Panc1 (cell line): Measurements from ENCODE around the gene SBF2. TPM values are rescaled to one million over a fixed set of nuclear protein-coding genes. Genes with fewer than 3 reads are reported as not detected.
A peak's percentile ranks its signal among the peaks of the same experiment; 100 is the strongest.

ENCODE experiments used
- ATAC-seq: fragments of 200-7000 bp; cut with Tn5 transposase; 2 replicates; pipeline ENCODE4 v1.9.1; 2020; ENCODE audit warnings: mild to moderate bottlenecking, moderate library complexity
- BruUV-seq: library from RNA; stranded (reverse); fragments of 400-500 nt; replicated peaks from 2 replicates; lab custom pipeline; 2021; lab: Mats Ljungman, UMichigan
- CTCF ChIA-PET: fragments of 300-600 bp; sonication (Branson Sonifier 250); formaldehyde crosslinking; loops from one replicate; lab custom pipeline; 2022; ENCODE audit warnings: antibody characterized with exemption; lab: Charles Lee
- POLR2A ChIA-PET: fragments of 300-600 bp; sonication (Branson Sonifier 250); formaldehyde crosslinking; loops from one replicate; lab custom pipeline; 2022; ENCODE audit warnings: antibody characterized with exemption; lab: Charles Lee
- DNase-seq: peaks from one replicate; pipeline ENCODE4 v3.0.0-alpha.2; 2010; ENCODE audit warnings: low read depth, low spot score
- H3K27ac ChIP-seq: 2 replicates; pipeline ENCODE4 v1.5.1; 2011; ENCODE audit warnings: mild to moderate bottlenecking, low read length, inconsistent platforms
- H3K27me3 ChIP-seq: fragments of 200-500 bp; sonication (Bioruptor generic); 2 replicates; pipeline ENCODE4 v1.6.0; 2014; ENCODE audit warnings: low read length, inconsistent platforms; ENCODE audit not compliant: control insufficient read depth, insufficient read depth
- H3K36me3 ChIP-seq: fragments of 200-500 bp; sonication (Bioruptor generic); 2 replicates; pipeline ENCODE4 v1.5.1; 2014; ENCODE audit warnings: inconsistent platforms, mild to moderate bottlenecking, low read length, moderate library complexity; ENCODE audit not compliant: control insufficient read depth, insufficient read depth
- H3K4me1 ChIP-seq: 2 replicates; pipeline ENCODE4 v1.5.1; 2011; ENCODE audit warnings: inconsistent platforms, mild to moderate bottlenecking, low read length, moderate library complexity; ENCODE audit not compliant: control insufficient read depth, insufficient read depth
- H3K4me3 ChIP-seq, 2 experiments: 2 replicates each; pipeline ENCODE4 v1.5.1; 2011 to 2012; ENCODE audit warnings: low read depth in 2 of 2, low read length in 2 of 2, mild to moderate bottlenecking in 2 of 2, inconsistent platforms in 1 of 2, moderate library complexity in 1 of 2
- H3K9me3 ChIP-seq: fragments of 200-500 bp; sonication (Bioruptor generic); 2 replicates; pipeline ENCODE4 v1.5.1; 2014; ENCODE audit warnings: low read depth, mild to moderate bottlenecking, inconsistent platforms, low read length, moderate library complexity; ENCODE audit not compliant: control insufficient read depth, insufficient read depth
- POLR2AphosphoS5 ChIP-seq: IDR thresholded peaks from 2 replicates; pipeline ENCODE4 v1.6.1; 2012; ENCODE audit warnings: mild to moderate bottlenecking, low read depth, low read length, moderate library complexity
- SIN3A ChIP-seq: IDR thresholded peaks from 2 replicates; pipeline ENCODE4 v1.6.1; 2012; ENCODE audit warnings: low read depth, mild to moderate bottlenecking, low read length, moderate library complexity, borderline replicate concordance; ENCODE audit not compliant: insufficient read depth
- TCF7L2 ChIP-seq: IDR thresholded peaks from 2 replicates; pipeline ENCODE4 v1.6.1; 2011; ENCODE audit warnings: mild to moderate bottlenecking, low read depth, low read length, inconsistent platforms
- in situ Hi-C: cut with HindIII; loops from 2 replicates; pipeline ENCODE4 v1.10.0; 2016; ENCODE audit warnings: low sequenced_read_pairs, low pct_unique_long_range_greater_than_20kb
- intact Hi-C: fragments of 100-400 bp; cut with micrococcal nuclease; formaldehyde crosslinking; loops from one replicate; pipeline ENCODE4 v1.10.0; 2022; ENCODE audit not compliant: unreplicated experiment
- total RNA-seq: library from RNA; stranded (reverse); gene quantifications from one replicate; pipeline ENCODE4 v1.2.1, GENCODE V29; 2021; ENCODE audit not compliant: unreplicated experiment
- TF ChIP-seq, protein P1 (sequence below): fragments of 450-650 bp; IDR thresholded peaks from 2 replicates; pipeline ENCODE4 v1.5.1; 2017; ENCODE audit warnings: mild to moderate bottlenecking
- TF ChIP-seq, protein P2 (sequence below), 2 experiments: IDR thresholded peaks; 2 replicates each; pipeline ENCODE4 v1.6.1; 2011 to 2012; ENCODE audit warnings: low read depth in 2 of 2, control low read depth in 1 of 2, low read length in 1 of 2, mild to moderate bottlenecking in 1 of 2, moderate library complexity in 1 of 2; ENCODE audit not compliant: insufficient read depth in 1 of 2

The SBF2 gene
- total RNA-seq, 1 experiment from 2014 or later = 65.0 TPM

DNA sequence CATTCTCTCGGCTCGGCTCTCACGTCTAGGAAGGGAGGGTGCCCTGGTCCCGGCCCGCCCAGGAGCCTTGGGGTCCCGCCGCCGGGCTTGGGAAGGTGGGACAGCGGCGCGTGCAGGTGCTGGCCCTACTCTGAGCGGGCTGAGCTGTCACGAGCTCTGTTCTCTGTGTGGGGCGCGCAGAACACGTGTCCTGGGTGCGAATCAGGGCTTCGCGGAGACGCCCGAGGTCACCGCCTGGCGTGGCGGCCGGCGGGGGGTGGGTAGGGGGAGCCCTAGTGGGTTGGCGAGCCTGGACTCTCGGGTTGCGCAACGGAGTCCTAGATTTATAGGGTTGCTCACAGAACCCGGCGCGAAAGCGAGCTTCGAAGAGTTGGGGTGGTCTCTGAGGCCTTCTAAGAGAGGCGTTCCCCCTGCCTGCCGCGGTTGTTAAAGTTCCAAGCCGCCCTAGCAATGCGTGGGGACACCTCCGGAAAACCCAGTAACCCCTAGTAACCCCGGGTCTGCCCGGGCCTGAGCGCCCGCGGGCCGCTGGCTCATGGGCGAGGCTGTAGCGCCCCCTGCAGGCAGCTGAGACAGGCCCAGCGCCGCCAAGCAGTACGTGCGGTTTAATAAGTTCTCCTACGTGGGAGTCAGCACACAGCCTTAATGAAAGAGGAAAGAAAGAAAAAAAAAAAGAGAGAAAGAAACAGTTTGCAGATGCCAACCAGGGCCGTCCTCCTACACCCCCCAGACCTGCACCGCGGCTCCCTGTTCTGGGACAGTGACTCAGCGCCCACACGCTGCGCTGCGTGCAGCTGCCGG, 13.6 kb upstream of the SBF2 start:
- peak; percentile 46 for ATAC-seq
- ChIA-PET CTCF (interaction anchor here (0.6 to 3.3 kb wide), 15 partner anchors 15 to 770 kb away, joined by 3 to 19 read pairs (median 3); no protein-coding TSS in a partner anchor), POLR2A (interaction anchor here (0.6 to 1.1 kb wide), 5 partner anchors 426 to 735 kb away, joined by 3 to 4 read pairs (median 3); no protein-coding TSS in a partner anchor)
- TF ChIP-seq TCF7L2 (peak; percentile 78), SIN3A (peak; percentile 99), POLR2AphosphoS5 (peak; percentile 97)
- TF ChIP-seq, protein P1, sequence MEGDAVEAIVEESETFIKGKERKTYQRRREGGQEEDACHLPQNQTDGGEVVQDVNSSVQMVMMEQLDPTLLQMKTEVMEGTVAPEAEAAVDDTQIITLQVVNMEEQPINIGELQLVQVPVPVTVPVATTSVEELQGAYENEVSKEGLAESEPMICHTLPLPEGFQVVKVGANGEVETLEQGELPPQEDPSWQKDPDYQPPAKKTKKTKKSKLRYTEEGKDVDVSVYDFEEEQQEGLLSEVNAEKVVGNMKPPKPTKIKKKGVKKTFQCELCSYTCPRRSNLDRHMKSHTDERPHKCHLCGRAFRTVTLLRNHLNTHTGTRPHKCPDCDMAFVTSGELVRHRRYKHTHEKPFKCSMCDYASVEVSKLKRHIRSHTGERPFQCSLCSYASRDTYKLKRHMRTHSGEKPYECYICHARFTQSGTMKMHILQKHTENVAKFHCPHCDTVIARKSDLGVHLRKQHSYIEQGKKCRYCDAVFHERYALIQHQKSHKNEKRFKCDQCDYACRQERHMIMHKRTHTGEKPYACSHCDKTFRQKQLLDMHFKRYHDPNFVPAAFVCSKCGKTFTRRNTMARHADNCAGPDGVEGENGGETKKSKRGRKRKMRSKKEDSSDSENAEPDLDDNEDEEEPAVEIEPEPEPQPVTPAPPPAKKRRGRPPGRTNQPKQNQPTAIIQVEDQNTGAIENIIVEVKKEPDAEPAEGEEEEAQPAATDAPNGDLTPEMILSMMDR = peak; percentile 100
- TF ChIP-seq, protein P2, sequence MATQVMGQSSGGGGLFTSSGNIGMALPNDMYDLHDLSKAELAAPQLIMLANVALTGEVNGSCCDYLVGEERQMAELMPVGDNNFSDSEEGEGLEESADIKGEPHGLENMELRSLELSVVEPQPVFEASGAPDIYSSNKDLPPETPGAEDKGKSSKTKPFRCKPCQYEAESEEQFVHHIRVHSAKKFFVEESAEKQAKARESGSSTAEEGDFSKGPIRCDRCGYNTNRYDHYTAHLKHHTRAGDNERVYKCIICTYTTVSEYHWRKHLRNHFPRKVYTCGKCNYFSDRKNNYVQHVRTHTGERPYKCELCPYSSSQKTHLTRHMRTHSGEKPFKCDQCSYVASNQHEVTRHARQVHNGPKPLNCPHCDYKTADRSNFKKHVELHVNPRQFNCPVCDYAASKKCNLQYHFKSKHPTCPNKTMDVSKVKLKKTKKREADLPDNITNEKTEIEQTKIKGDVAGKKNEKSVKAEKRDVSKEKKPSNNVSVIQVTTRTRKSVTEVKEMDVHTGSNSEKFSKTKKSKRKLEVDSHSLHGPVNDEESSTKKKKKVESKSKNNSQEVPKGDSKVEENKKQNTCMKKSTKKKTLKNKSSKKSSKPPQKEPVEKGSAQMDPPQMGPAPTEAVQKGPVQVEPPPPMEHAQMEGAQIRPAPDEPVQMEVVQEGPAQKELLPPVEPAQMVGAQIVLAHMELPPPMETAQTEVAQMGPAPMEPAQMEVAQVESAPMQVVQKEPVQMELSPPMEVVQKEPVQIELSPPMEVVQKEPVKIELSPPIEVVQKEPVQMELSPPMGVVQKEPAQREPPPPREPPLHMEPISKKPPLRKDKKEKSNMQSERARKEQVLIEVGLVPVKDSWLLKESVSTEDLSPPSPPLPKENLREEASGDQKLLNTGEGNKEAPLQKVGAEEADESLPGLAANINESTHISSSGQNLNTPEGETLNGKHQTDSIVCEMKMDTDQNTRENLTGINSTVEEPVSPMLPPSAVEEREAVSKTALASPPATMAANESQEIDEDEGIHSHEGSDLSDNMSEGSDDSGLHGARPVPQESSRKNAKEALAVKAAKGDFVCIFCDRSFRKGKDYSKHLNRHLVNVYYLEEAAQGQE (IDR thresholded peaks at IDR 0.05; ENCODE audit: insufficient read depth in 1 of 2, low read depth in 2 of 2, low read length in 1 of 2) = no peak
- intact Hi-C loops (loop anchor here (5.0 to 10.0 kb wide), 7 partner anchors 193 to 733 kb away; partner anchors contain the start of gene WEE1), in situ Hi-C loops (loop anchor here (25.0 kb wide), 2 partner anchors 445 to 720 kb away; no protein-coding TSS in a partner anchor)
- DNase-seq = no peak
- H3K27ac ChIP-seq = peak overlapping the region; percentile 100
- H3K4me1 ChIP-seq = peaks cover 28% of the 10 kb centered on the region
- no peaks in the 10 kb centered on the region for H3K9me3 ChIP-seq
- H3K27me3 ChIP-seq = no peaks in the 10 kb centered on the region
- BruUV-seq = no TSS peak
- H3K36me3 ChIP-seq = peaks cover 19% of the 10 kb centered on the region
- peak overlapping the region; percentile 64 to 90 for H3K4me3 ChIP-seq

DNA sequence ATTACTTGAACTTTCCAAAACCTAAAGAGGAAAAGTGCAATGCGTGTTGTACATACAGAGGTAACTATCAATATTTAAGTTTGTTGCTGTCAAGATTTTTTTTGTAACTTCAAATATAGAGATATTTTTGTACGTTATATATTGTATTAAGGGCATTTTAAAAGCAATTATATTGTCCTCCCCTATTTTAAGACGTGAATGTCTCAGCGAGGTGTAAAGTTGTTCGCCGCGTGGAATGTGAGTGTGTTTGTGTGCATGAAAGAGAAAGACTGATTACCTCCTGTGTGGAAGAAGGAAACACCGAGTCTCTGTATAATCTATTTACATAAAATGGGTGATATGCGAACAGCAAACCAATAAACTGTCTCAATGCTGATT, 13.0 kb upstream of the SBF2 start:
- in situ Hi-C loops = loop anchor here (25.0 kb wide), 2 partner anchors 445 to 720 kb away; no protein-coding TSS in a partner anchor
- ChIA-PET CTCF (interaction anchor here (0.6 to 3.3 kb wide), 5 partner anchors 62 to 769 kb away, joined by 3 to 19 read pairs (median 4); no protein-coding TSS in a partner anchor), POLR2A (interaction anchor here (0.6 to 0.7 kb wide), 2 partner anchors 557 to 718 kb away, joined by 3 to 4 read pairs; no protein-coding TSS in a partner anchor)
- BruUV-seq = no TSS peak
- peaks cover 32% of the 10 kb centered on the region for H3K4me1 ChIP-seq
- DNase-seq (no peak), ATAC-seq (no peak)
- intact Hi-C loops = loop anchor here (5.0 to 10.0 kb wide), 7 partner anchors 192 to 732 kb away; partner anchors contain the start of gene WEE1
- H3K9me3 ChIP-seq = no peaks in the 10 kb centered on the region
- H3K4me3 ChIP-seq = peak overlapping the region; percentile 64 to 90
- TF ChIP-seq TCF7L2 = no peak
- H3K36me3 ChIP-seq = peaks cover 19% of the 10 kb centered on the region
- peak overlapping the region; percentile 100 for H3K27ac ChIP-seq
- H3K27me3 ChIP-seq = no peaks in the 10 kb centered on the region
